ENCODE results near the gene CFAP69.
"Not testable (repeated sequence)": the region's sequence is repeated elsewhere in the genome, so short reads cannot be mapped to it uniquely, and the experiment has no call there.

CFAP69 gene

GRCh38 chr7:90236721-90237289 lies 8.2 kb upstream of the CFAP69 start:
- DNase-seq: no peak

- DNase-seq: no peak
Measured at GRCh38 chr7:90238022-90238421, 7.0 kb upstream of the CFAP69 start.

DNA sequence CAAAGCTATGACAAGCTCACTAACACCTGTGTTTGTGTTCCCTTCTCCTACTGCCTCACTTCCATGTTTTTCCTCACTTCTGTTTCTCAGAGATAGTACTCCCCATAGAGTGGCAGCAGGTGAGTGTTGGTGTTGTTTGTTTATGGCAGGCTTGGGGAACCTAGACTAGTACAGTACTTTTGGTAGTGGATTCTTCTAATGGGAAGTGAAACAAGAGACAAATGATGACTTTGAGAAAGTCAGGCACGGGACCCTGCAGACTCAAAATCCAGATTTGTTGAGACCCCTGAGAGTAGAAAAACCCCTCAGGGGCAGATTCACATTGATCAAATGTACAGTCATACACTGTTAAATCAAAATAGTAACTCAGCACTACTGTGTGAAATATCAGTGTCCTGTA lies 6.4 kb upstream of the CFAP69 start:
- DNase-seq: no peak

DNA sequence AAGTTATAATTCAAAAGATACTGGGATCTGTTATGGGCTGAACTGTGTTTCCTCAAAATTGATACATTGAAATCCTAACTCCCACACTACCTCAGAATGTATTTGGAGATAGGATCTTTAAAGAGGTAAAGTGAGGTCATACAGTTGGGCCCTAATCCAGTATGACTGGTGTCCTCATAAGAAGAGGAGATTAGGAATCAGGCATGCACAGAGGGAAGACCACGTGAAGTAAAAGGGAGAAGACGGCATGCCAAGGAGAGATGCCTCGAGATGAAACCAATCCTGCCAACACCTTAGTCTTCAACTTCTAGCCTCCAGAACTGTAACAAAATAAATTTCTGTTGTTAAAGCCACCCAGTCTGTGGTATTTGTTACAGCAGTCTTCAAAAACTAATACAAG lies 5.9 kb upstream of the CFAP69 start:
- DNase-seq: no peak

- DNase-seq: no peak
Measured at GRCh38 chr7:90239625-90240228, 5.2 kb upstream of the CFAP69 start.

DNA sequence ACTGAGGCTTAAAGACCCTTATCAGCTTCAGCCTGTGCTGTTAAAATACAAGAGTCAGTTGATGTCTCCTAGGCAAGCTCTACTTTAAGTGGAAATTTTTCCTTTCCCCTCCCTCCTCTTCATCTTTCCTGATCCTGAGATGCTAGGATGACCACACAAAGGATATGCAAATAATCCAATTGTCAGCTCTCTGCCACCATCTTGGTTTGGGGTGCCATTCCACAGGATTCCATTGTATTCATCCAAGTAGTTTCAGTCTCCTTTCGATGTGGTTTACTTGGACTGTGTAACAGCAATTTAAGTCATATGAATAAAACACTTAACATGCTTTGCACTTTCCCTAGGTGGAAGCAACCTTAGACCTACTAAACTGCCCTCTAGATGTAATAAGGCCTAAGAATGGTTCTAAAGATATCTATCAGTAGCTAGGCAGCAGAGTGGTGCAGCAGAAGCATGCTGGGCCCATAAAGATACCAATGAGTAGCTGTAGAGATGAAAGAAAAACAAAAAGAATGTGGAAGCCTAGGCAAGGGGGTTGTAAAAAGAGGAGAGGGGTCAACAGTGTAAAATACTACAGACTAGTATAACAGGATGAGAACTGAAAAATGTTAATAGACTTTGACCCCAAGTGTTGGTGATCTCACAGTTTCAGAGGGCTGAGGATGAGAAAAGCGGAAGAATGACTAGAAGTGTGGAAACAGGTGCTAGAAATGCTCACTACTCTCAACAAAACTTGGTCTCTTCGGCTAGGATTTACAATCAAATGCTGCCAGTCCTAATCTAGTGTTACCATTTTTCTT lies 2.4 kb upstream of the CFAP69 start:
- no peak for DNase-seq

GRCh38 chr7:90243556-90243955 lies 1.4 kb upstream of the CFAP69 start:
- DNase-seq: no peak

DNA sequence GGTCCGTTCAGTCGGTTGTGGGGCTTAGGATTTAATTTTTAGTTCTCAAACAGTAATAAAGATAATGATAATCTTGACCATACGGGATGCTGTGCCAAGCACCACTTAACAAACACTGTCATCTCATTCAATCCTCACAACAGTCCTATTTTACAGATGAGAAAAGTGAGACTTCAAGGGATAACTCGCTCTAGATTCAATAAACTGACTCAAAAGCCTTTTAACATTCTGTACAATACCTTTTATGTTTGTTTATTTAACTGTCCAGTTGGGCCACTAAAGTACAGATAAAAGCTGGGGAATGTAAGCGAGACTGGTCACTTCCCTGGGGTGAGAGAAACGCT lies 437 bp upstream of the CFAP69 start:
- no peak for DNase-seq

GRCh38 chr7:90246171-90246570 lies 1.2 kb downstream of the CFAP69 start:
- DNase-seq: no peak

- DNase-seq: no peak
Measured at GRCh38 chr7:90248706-90249105, 3.7 kb downstream of the CFAP69 start.

- no peak for DNase-seq
Measured at GRCh38 chr7:90250601-90251303, 5.8 kb downstream of the CFAP69 start.

DNA sequence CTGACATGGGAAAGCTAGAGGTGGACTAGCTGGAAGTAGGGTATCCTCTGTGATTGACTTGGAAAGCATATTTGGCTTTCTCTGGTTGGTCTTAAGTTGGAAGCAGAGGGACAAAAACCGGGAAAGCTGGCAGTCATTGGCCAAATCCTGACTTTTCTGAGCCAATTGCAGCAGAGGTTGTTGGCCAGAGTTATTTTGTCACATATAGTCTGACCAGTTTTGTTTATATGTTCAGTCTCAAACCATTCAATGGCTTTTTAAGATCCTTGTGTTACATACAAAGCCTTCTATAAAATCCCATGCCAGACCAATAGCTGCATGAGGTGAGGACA lies 6.3 kb downstream of the CFAP69 start:
- DNase-seq: no peak

- DNase-seq: not testable (repeated sequence)
Measured at GRCh38 chr7:90256011-90256410, 11.0 kb downstream of the CFAP69 start.

- DNase-seq: no peak
Measured at GRCh38 chr7:90256778-90257177, 11.8 kb downstream of the CFAP69 start.

- no peak for DNase-seq
Measured at GRCh38 chr7:90261441-90261840, 16.5 kb downstream of the CFAP69 start.

DNA sequence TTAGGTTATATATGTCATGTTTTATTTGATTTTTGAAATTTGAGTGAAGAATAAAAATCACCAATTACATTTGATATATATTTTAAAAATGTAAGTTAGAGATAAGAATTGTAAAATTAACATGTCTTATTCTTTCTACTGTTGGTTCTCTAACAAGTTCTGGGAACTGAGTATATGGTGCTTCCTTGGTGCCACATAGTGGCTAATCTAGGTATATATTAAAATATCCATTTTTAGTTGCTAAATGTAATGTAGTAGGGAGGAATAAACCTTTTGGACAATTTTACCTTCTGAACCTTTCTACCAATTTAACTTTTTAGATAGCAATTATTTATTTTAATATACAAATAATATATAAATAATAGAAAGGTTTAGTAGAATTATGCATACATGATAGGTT lies 17.5 kb downstream of the CFAP69 start:
- no peak for DNase-seq

GRCh38 chr7:90266808-90267207 lies 21.8 kb downstream of the CFAP69 start:
- DNase-seq: no peak

- DNase-seq: no peak
Measured at GRCh38 chr7:90267263-90267858, 22.4 kb downstream of the CFAP69 start.

DNA sequence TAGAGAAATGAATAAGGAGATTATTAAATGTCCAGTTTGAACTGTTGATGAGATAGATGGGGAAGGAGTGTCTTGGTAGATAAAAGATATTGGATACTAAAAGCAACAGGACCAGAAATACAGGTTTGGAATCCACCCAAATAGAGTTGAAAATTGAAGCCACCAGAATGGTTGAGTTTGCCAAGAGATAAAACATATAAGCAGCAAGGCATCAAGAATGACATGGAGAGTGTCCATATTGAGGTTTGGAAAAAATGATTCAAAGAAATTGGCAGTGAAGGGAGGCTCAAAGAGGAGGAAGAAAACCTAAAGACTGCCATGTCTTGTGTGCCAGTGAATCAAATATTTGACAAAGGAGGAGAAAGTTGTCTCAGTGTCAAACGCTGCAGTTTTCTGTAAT lies 24.2 kb downstream of the CFAP69 start:
- no peak for DNase-seq

DNA sequence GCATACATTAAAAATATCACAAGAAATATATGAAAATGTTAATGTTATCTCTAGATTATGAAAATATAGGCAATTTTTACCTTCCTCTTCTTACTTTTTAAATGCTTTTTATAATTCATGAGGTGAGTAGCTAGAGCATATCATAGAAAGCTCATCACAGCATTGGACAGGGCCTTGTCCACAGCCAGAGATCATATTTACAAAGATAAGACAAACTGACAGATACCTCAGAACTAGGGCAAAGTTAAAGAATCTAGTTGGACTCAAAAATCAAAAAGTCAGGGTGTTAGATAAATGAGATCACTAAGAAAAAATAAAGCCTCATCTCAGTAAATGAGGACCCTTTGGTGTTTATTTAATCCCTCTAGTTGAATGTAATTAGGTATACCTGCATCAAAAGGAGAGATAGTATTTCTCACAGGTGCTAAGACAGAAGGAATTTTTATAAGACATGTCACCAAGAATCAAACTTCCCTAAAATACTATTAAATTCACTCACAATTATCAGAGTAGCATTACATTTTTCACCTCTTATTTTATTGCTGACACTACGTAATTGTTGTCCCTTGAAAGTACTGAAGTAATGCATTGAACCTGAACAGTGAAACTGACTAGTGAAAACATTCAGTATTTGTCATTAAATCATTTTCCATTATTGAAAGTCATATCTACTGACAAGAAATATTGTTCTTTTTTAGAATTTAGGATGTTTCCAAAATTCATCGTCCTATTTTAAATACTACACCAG lies 25.6 kb downstream of the CFAP69 start:
- no peak for DNase-seq

- no peak for DNase-seq
Measured at GRCh38 chr7:90271753-90272152, 26.8 kb downstream of the CFAP69 start.

DNA sequence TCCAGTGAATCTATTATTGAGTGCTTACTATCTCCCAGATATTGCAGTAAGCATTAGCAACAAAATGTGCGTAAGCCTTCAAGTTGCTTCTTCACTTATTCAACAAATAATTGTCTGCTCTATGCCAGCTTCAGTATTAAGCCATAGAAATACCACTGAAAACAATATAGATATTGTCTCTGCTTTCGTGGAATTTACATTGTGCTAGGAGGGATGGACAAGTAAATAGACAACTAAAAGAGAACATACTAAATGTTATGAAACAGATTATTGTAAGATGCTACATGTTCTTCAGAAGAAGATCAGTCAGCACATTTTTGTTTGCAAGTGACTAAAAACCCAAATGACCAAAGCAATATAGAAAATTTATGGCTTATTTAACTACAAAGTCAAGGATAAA lies 27.3 kb downstream of the CFAP69 start:
- DNase-seq: no peak

GRCh38 chr7:90274161-90274560 lies 29.2 kb downstream of the CFAP69 start:
- no peak for DNase-seq

Data from NCI-H2029 treated with DMSO at 0.1 percent for 48 hours (cell line).